Measurements from ENCODE around the gene EMILIN3.

- TF ChIP-seq CTCF (IDR thresholded peaks at IDR 0.05; ENCODE audit: low read depth, low read length) = no peak
- no peak for TF ChIP-seq POLR2A (IDR thresholded peaks at IDR 0.05; ENCODE audit: extremely low read depth, insufficient read length)
- no peak for TF ChIP-seq MAX (IDR thresholded peaks at IDR 0.05; ENCODE audit: low read depth, low read length)
- TF ChIP-seq MYC (IDR thresholded peaks at IDR 0.05; ENCODE audit: low read depth, low read length) = no peak
These were observed 16.7 kb downstream of the EMILIN3 start for GRCh38 chr20:41349943-41350342.
